GM21737 (cell line): ENCODE data around the gene CD79B.
"Not testable (repeated sequence)": the region's sequence is repeated elsewhere in the genome, so short reads cannot be mapped to it uniquely, and the experiment has no call there.

Experiments used
- ATAC-seq: cut with Tn5 transposase; IDR thresholded peaks from one replicate; pipeline ENCODE4 v1.9.1; 2021; ENCODE audit warnings: mild to moderate bottlenecking, moderate library complexity; ENCODE audit not compliant: unreplicated experiment

CD79B gene

DNA sequence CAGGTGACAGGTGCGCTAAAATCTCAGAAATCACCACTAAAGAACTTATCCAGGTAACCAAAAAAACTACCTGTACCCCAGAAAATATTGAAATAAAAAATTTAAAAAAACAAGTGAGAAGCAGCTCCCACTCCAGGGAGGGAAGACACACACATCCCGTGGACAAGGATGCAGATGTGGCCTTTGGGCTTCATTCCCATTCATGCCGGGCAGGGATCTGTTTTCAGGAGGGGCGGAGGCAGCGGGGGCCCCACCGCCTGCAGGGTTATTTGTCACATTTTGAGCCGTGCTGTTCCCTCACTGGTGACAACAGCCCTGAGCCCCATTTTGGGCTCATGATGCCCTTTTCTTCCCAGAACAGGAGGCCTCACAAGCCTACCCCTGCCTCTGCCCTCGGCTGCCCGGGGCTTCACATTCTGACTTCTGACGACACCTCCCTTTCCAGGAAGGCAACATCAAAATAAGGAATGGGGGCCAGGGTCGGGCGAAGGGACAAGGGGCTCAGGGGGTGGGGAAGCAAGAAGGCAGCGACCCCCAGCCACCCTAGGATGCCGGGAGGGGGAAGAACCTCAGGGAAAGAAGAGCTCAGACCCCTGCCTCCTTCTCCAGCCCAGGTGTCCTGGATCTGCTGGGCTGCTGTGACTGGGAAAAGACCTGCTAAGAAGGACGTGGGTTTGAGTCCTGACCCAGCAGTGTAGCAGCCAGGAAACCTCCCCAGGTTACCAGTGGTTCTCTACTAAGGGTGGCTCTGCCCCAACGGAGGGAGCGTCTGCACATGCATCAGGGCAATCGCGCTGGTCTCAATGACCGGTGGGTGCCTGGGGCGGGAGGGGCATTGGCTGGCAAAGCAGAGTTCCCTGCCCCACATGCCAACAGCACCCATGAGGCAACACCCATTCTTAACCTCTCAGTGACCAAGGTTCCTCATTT lies 2.3 kb upstream of the CD79B start:
- ATAC-seq: no peak

DNA sequence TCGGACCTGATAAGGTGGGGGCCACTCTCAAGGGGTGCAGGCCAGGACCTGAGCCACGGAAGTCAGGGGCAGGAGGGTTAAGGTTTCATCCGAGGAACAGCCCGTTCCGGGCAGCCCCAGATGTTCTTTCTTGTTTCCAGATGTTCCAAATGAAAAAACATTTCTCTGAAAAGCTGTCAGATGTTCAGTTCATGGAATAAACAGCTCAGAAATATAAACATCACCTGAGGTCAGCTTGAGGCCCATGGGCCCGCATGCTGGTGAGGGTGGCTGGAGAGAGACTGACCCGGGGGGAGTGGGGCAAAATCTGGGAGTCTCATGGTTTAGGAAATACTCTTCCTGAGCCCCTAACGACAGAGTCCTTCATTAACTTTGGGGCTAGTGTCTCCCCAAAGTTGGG lies 1.5 kb upstream of the CD79B start:
- ATAC-seq: no peak

DNA sequence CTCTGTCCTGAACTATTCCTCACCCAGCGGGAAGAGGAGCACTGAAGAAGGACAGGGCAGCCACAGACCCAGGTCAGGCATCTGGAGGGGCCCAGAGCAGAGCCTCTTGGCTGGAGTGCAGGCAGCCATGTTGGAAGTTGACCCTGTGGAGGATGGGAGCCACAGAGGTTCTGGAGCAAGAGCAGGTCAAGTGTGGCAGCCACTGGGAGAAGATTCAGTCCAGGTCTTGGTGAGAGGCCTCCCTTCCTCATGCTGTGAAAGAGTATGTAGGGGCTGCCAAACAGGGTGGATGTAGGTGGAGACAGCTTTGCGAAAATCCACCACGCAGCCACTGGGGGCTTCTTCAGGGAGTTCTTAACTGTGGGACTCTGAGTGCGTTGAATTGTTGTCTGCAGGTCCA lies 590 bp upstream of the CD79B start:
- no peak for ATAC-seq

DNA sequence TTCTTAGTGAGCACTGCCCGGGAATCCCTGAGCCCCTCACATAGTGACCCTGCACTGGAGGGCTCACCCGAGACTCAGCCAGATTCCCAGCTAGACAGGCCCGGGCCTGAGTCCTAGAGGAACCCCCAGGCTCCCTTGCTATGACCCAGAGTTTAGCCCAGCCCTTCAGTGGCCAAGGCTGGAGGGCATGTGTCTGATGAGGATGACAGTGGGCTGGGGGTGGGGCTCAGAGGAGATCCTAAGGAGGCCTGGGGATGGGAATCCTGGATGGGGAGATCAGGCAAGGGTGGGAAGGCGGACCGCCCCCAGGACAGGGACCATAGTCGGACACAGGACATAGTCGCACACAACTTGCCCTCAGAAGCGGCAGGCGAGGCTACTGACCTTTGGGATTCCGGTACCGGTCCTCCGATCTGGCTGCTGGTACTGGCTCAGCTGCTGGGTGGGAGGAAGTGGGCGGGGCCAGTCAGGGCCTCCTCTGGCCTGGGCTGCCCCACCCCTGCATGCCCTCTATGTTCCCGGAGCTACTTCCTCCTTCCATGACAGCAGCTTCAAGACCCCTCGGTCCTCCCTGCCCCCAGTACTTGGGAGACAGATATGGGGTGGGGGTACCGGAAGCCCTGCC lies 1.1 kb downstream of the CD79B start:
- peak; percentile 33 for ATAC-seq

DNA sequence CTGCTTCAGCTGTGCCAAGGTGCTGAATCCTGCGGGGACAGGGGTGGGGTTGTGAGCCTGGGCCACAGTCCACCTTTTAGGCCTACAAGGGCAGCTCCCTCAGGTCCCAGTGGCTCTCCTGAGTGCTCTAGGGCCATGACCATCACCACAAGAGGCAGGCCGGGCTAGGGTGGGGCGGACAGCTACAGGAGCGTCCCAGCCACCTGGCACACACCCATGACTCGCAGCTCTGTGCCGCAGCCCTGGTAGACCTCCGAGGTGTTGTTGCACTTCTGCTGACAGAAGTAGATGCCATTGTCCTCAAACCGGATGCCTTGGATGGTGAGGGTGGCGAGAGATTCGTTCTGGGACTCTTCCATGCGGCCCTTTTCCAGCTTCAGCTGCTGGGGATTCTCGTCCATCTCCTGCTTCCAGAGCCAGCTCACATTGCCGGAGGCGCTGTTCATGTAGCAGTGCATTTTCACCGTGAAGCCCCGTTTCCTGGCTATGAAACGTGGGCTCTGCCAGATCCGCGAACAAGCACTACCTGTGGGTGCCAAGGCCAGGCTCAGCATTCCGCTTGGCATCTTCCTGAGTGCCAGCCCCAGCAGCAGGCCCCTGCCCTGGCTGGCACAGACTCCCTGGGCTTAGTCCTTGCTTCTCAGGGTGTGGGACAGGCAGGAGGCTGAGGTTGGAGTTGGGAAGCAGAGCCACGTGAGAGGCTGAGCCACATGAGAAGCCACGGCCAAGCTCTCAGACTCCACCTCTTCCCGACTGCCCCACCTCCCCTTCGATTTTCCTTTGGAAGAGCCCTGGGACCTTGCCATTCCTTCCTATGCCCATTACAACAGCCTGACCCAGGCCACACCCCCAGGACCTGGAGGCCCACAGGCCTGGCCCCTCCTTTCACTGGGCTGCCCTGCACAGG lies 2.0 kb downstream of the CD79B start:
- ATAC-seq: no peak

DNA sequence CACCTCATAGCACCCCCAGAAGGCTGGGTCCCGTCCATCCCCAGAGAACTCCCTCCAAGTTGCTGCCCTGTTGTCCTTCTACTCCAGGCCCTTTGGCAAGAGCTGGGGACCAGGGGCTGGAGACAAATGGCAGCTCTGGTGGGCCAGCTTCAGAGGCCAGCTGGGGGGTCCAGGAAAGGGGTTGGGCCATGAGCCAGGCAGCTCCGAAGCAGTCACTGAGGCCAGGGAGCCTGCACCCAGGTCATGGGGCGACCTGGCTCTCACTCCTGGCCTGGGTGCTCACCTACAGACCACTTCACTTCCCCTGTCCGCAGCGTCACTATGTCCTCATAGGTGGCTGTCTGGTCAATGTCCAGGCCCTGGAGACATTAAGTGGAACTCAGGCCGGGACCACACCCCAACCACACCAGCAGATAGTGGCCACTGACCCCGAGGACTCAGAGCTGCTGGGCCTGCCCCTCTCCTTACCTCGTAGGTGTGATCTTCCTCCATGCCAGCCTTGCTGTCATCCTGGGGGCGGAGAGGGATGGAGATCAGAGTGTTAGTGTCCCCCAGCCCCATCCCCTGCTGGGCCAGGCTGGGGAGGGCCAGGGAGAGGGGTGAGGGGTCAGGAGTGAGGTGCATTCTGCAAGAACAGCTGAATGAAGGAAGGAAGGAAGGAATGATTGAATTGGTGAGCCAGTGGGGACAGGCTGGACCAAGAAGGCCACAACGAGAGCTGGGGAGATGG lies 3.0 kb downstream of the CD79B start:
- ATAC-seq: no peak

DNA sequence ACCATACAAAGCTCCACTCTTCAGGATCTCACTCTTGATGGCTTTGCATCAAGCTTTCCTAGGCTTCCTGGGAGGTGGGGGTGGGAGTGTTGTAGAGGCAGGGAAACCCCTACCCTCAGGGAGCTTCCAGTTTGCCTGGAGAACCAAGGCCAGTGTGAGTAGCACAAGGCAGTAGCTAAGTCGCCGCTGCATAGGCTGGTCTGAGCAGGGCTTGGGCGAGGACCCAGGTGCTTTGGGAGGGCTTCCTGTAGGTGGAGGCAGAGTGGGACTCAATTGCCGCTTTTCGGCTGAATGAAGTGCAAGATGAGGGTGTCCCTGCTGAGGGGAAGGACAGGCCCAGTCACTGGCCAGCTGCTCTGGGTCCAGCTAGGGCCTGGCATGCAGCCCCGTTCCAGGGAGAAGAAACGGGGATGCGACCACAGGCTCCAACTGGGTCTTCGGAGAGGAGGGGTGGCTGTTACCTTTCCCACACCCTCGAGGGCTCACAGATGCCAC lies 3.9 kb downstream of the CD79B start:
- ATAC-seq: no peak

DNA sequence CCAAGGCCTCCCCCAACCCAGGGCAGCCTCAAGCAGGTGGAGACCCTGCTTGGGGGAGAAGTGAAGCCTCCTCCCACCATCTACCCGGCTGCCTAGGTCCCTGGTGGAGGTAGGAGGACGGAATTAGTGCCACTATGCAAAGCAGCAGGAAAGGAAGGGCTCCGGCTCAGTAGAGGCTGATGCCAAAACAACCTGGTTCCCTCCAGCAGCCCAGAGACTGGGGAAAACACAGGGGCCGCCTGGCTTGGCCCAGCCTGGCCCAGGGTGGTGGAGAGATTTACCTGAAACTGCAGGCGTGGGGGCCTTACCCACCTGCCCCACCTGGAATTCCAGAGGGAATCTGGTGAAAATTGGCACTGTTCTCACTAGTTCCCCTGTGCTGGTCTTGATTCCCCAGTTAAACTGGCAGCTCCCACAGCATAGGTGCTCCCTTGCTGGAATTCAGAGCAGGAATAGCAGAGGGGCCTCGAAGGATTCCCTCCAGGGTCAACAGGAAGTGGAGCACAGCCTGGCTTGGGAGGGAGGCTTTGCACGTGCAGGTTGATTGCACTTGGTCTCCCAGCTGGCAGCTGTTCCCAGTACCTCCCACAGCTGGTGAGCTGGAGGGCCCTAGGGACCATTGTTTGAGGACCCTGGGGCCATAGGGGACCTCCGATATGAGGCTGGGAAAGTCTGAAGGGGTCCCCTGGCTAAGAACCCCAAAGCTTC lies 4.5 kb downstream of the CD79B start:
- ATAC-seq: no peak

DNA sequence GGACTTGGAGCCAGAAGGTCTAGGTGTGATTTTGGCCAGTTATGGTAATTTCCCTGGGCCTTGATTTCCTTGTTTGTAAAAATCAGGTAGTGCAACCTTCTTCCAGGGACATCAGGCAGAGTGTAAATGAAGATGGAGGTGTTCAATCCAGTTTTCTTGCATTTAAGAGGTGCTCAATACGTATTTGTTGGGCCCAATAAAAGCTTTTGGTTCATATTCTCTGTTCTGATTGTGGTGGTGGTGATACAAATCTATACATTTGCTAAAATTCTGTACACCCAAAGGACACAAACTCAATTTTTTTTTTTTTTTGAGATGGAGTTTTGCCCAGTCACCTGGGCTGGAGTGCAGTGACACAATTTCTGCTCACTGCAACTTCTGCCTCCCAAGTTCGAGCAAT lies 6.0 kb downstream of the CD79B start:
- no peak for ATAC-seq

DNA sequence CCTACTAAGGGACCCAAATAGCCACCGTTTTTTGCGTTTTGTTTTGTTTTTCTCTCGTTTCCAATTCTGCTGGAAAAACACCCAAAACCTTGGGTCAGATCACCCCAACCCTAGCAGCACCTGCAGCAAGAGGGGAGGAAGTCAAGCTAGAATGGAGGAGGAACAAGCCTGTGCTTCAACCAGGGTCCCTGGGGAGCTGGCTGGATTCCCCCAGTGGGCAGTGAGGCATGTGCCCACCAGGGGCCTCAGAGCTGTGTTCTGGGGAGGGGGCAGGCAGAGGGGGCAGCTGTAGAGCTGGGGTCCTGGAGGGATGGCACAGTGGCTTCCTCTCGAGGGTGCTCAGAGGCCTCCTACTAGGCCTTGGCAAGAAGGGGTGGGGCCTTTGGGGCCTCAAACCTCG lies 6.5 kb downstream of the CD79B start:
- no peak for ATAC-seq

DNA sequence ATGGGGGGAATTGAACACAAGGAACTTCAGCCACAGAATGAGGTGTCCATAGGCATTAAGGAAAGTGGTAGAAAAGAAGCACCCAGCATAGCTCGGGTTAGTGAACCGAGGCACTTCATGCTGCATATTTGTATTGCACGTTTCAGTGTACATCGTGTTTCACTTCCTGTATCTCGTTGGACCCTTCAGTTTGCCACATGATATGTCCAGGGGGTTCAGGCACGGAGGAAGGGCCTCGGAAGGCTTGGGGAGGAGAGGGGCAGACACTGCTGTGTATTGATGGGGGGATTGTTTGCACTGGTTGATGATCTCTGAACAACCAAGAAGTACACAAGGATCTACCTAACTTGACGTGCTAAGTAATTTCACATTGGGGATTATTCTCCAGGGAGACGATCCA lies 9.7 kb downstream of the CD79B start:
- ATAC-seq: peak; percentile 48

DNA sequence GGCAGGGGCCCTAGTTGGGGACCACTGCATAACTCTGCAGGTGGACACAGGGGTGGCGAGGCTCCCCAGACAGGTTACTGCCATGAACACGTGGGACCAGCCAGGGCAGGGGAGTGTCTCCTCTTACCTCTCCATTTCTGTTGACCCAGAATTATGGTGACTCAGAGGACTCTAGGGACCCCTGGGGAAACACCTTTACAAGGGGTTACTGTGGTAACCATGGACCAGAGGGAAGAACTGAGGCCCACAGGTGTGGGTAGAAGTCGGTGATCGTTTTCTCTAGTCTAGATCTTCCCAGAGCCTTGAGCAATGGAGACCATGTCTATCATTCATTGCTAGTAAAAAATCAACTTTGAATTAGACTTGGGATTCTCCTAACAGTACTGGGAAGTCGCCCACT lies 11.4 kb downstream of the CD79B start:
- not testable (repeated sequence) for ATAC-seq

DNA sequence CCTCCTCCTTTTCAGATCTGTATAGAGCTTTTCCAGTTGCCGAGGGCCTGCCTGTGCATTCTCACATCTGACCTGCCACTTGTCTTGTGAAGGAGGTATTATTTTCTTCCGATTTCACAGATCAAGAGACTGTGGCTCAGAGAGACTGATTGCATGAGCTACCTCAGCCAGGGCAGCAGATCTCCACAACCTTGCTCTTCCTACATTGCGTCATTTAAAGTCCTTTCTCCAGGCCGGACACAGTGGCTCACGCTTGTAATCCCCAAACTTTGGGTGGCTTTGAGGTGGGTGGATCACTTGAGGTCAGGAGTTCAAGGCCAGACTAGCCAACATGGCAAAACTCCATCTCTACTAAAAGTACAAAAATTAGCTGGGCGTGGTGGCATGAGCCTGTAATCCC lies 12.1 kb downstream of the CD79B start:
- not testable (repeated sequence) for ATAC-seq

DNA sequence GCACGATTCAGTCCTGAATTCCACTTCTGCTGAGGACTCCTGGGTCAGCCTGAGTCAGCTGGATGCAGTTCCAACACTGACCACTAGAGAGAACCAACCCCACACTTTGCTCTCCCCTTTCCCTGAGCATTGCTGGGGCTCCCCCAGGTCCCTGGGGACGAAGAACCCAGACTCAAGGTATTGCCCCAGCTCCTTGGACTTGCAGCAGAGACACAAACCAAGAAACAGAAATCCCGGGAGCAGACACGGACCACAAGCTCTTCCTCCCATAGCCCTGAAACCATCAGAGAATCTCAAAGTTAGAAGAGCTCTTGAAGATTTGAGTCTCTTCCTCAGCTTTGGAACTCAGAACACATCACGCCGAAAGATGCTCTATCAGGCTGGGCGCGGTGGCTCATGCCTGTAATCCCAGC lies 12.8 kb downstream of the CD79B start:
- no peak for ATAC-seq

DNA sequence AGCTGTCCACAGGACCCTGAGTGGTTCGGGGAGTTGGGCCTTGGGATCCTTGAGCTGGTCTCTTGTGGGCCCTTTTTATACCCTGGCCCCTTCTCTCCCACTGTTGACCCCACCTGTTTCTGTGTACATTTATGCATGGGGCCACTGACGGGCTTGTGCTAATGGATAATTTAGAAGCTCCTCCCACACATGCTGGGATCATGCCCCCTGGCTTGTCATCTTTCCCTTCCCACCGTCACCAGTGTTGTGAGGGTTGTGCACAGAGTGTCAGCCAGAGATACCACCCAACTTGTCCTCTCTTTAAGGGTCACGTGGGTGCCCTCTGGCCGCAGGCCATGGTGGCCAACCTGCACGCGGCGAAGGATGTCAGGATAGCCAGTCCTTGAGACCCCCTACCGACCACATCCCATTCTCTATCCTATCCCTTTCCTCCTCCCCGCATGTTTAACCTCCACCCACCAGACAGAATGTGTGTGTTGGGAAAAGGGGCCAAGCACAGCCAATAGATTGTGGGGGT lies 13.3 kb downstream of the CD79B start, which contains the start of gene GH1:
Gene GH1, minus strand, starts transcription at position 51 of the 517 bp plus-strand sequence. CDS start 63 bp downstream, outside the sequence.
- not testable (repeated sequence) for ATAC-seq

DNA sequence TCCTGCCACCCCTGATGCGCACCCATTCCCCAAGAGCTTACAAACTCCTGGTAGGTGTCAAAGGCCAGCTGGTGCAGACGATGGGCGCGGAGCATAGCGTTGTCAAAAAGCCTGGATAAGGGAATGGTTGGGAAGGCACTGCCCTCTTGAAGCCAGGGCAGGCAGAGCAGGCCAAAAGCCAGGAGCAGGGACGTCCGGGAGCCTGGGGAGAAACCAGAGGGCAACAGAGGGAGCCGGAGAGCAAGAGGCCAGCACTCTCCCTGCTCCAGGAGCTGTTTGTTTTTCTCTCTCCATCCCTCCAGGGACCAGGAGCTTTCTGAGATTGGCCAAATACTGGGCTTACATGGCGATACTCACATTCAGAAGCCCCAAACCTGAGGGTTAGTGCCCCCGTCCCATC lies 13.8 kb downstream of the CD79B start:
- ATAC-seq: no peak

DNA sequence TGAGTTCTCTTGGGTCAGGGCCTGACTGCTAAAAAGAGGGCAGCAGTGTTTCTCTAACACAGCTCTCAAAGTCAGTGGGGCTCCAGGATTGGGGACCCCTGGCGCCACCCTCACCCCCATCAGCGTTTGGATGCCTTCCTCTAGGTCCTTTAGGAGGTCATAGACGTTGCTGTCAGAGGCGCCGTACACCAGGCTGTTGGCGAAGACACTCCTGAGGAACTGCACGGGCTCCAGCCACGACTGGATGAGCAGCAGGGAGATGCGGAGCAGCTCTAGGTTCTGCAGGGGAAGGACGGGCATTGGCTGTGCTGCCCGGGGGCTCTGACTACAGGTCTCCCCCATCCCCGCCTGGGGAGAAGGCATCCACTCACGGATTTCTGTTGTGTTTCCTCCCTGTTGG lies 14.5 kb downstream of the CD79B start:
- ATAC-seq: no peak

DNA sequence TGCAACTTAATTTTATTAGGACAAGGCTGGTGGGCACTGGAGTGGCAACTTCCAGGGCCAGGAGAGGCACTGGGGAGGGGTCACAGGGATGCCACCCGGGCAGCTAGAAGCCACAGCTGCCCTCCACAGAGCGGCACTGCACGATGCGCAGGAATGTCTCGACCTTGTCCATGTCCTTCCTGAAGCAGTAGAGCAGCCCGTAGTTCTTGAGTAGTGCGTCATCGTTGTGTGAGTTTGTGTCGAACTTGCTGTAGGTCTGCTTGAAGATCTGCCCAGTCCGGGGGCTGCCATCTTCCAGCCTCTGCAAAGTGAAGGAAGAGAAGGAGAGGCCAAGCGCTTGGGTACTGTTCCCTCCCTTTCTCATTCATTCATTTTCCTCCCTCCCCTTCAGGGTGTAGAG lies 14.9 kb downstream of the CD79B start:
- not testable (repeated sequence) for ATAC-seq

DNA sequence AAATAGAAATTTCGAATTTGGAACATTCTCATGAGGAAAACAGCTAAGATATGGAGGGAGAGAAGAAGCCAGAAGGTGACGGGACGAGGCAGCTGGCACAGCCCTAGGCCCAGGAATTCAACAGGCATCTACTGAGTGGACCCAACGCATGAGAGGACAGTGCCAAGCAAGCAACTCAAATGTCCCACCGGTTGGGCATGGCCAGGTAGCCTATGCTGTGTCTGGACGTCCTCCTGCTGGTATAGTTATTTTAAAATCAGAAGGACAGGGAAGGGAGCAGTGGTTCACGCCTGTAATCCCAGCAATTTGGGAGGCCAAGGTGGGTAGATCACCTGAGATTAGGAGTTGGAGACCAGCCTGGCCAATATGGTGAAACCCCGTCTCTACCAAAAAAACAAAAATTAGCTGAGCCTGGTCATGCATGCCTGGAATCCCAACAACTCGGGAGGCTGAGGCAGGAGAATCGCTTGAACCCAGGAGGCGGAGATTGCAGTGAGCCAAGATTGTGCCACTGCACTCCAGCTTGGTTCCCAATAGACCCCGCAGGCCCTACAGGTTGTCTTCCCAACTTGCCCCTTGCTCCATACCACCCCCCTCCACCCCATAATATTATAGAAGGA lies 15.5 kb downstream of the CD79B start:
- ATAC-seq: no peak
